Kidney capillary endothelial cell (primary cell): ENCODE results near the gene SP140L.
A peak's percentile ranks its signal among the peaks of the same experiment; 100 is the strongest.
"Not testable (repeated sequence)": the region's sequence is repeated elsewhere in the genome, so short reads cannot be mapped to it uniquely, and the experiment has no call there.

Experiments
- DNase-seq: peaks from one replicate; pipeline ENCODE4 v3.0.0-alpha.2; 2018; ENCODE audit warnings: low spot score

SP140L gene

GRCh38 chr2:230418341-230419016 lies 91.5 kb downstream of the SP140L start:
- no peak for DNase-seq

GRCh38 chr2:230419181-230419580 lies 92.2 kb downstream of the SP140L start:
- DNase-seq, result no peak

- DNase-seq, result no peak
Observed at GRCh38 chr2:230422149-230422548, 95.2 kb downstream of the SP140L start.

- DNase-seq, result no peak
Observed at GRCh38 chr2:230423851-230424458, 97.0 kb downstream of the SP140L start.

DNA sequence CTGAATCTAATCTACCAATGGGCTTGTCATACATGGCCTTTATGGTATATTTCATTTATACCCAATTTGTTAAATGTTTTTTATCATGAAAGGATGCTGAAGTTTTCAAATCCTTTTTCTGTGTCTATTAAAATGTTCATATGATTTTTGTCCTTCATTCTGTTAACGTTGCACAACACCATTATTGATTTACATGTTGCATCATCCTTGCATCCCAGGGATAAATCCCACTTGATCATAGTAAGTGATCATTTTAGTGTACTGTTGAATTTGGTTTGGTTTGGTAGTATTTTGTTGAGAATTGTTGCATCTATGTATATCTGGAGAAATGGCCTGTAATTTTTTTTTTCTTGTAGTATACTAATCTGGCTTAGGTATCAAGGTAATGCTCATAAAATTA lies 98.4 kb downstream of the SP140L start:
- no peak for DNase-seq

GRCh38 chr2:230429513-230429912 lies 102.5 kb downstream of the SP140L start:
- no peak for DNase-seq

DNA sequence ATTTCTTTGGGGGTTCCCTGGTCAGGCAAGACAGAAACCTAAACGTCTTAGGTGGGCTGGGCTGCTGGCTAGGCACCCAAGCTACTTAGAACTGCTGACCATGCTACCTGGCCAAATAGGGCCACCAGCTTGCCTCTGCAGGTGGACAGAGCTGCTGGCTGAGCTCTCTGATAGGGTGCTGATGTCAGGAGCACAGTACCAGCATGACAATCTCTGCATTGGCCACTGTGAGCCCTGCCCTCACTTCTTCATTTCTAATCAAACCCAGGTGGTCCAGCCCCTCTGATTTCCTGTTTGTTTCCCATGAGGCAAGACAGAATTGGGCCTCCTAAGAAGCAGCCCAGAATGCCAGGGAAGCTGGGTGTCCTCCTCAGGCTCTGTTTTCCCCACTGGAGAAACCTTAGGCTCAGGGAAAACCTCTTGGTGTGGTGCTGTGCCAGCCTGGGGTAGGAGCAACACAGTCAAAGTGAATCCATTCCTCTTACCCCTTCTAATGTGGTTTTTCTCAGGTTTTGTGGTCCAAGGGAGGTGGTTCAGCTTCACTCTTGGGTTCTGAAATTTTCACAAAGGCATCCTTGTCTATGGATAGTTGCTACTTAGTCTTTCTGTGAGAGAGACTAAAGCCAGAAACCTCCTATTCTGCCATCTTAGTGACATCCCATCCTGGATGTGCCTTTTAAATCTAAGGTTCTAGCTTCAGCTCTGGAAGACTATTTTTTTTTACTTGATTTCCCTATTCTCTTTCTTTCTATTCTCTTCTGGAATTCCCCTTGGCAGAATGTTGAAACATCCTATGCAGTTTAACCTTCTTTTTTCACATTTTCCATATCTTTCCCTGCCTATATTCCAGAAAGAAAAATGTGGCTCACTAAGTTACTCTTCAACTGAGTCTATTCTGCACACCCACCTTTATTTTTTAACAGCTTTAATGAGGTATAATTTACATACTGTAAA lies 104.2 kb downstream of the SP140L start:
- no peak for DNase-seq

DNA sequence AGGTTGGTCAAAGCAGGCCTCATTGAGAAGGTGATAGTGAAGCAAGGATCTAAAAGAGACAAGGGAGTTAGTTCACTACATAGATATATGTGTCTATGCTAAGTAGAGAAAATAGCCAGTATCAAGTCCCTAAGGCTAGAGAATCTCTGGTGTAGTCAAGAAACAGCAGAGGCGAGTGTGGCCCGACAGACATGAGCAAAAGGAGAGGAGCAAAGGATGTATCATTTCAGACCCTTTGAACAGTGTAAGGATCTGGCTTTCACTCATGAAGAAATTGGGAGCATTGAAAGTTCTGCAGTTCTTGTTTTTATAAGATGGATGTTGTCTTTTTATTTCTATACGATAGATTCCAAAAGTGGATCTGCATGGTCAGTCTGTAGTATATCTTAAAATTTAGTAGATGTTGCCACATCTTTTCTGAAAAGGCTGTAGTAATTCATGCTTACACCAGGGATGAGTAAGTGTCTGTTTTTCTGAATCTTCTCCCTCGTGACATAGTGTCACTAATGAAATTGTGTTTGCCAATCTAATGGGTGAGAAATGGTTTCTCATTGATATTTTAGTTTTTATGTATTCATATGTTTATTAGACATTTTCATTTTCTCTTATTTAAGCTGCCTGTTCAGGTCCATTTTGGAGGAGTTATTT lies 107.8 kb downstream of the SP140L start:
- no peak for DNase-seq

GRCh38 chr2:230435431-230435830 lies 108.4 kb downstream of the SP140L start:
- DNase-seq, result no peak

GRCh38 chr2:230439121-230439520 lies 112.1 kb downstream of the SP140L start:
- DNase-seq, result not testable (repeated sequence)

- DNase-seq, result no peak
Observed at GRCh38 chr2:230439590-230439989, 112.6 kb downstream of the SP140L start.

- no peak for DNase-seq
Observed at GRCh38 chr2:230441227-230441897, 114.4 kb downstream of the SP140L start.

DNA sequence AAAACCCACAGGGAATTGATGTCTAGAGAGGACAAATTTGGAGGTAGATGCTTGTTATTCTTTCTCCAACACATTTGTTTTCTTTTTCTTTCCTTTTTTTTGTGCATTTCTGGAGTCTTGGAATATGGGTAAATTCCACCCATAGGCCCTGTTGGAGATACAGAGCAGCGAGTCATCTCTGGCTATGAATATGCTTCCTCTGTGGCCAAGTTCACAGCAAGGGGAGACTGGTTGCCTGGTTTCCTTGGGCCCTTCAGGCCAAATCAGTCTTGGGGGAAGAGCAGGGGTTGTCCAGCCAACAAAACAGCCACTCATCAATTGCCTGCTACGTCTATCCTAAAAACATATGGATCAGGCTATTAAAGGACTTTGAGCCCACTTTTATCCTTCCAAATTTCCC lies 116.5 kb downstream of the SP140L start:
- DNase-seq, result peak; percentile 47

GRCh38 chr2:230444832-230445231 lies 117.8 kb downstream of the SP140L start:
- DNase-seq, result no peak

DNA sequence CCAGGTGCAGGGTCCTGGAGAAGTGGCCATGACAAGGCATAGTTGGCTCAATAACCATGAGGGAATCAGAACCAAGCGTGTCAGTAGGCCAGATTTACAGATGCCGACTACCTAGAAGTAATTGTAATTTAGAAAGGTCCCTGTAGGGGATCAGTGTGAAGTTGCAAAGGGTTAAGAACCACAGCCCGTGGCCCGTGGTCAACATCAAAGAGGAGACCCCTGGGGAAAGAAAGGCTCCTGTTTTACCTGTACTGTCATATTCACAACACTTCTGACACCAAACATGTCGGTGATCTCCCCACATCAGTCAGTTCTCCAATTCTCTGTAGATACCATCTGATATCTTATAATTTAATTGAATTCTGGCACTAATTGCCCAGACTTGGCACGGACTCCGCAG lies 120.0 kb downstream of the SP140L start:
- DNase-seq, result no peak

- DNase-seq, result peak; percentile 34
Observed at GRCh38 chr2:230447455-230448451, 120.8 kb downstream of the SP140L start.

DNA sequence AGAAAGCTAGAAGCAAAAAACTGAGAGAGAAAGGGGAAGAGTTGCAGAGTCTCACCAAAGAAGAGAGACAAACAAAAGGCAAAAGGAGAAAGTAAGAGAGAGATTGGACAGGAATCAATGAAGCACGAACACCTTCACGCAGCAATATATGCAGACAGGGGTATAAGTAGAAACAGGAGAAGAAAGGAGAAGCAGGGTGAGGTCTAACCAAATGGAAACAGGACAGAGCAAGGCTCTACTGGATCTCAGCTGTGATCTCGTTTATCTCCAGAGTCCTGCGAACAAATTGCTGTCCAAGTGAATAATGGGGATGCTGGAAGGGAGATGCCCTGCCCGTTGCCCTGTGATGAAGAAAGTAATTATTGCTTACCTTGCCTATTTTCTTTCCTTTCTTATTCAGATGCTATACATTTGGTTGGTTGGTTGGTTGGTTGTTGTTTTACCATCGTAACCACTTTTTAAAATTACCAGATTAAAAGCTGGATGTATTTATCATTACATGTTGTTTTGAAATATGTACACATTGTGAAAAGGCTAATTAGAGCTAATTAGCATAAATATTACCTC lies 123.0 kb downstream of the SP140L start:
- no peak for DNase-seq

DNA sequence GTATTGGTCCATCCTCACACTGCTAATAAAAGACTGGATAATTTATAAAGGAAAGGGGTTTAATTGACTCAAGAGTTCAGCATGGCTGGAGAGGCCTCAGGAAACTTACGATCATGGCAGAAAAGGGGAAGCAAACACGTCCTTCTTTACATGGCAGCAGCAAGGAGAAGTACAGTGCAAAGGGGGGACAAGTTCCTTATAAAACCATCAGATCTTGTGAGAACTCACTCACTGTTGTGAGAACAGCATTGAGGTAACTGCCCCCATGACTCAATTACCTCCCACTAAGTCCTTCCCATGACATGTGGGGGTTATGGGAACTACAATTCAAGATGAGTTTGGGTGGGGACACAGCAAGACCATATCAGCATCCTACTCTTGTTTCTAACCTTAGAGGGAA lies 126.0 kb downstream of the SP140L start:
- DNase-seq, result no peak
